Measurements from ENCODE around the gene MCF2L2. TPM values are rescaled to one million over a fixed set of nuclear protein-coding genes. Genes with fewer than 3 reads are reported as not detected.

Gene MCF2L2, protein sequence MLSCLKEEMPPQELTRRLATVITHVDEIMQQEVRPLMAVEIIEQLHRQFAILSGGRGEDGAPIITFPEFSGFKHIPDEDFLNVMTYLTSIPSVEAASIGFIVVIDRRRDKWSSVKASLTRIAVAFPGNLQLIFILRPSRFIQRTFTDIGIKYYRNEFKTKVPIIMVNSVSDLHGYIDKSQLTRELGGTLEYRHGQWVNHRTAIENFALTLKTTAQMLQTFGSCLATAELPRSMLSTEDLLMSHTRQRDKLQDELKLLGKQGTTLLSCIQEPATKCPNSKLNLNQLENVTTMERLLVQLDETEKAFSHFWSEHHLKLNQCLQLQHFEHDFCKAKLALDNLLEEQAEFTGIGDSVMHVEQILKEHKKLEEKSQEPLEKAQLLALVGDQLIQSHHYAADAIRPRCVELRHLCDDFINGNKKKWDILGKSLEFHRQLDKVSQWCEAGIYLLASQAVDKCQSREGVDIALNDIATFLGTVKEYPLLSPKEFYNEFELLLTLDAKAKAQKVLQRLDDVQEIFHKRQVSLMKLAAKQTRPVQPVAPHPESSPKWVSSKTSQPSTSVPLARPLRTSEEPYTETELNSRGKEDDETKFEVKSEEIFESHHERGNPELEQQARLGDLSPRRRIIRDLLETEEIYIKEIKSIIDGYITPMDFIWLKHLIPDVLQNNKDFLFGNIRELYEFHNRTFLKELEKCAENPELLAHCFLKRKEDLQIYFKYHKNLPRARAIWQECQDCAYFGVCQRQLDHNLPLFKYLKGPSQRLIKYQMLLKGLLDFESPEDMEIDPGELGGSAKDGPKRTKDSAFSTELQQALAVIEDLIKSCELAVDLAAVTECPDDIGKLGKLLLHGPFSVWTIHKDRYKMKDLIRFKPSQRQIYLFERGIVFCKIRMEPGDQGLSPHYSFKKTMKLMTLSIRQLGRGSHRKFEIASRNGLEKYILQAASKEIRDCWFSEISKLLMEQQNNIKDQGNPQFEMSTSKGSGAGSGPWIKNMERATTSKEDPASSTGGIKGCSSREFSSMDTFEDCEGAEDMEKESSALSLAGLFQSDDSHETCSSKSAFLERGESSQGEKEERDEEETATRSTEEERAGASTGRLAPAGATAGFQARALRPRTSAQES
- total RNA-seq, result 0.52 and 1.4 TPM in 2 replicates

DNA sequence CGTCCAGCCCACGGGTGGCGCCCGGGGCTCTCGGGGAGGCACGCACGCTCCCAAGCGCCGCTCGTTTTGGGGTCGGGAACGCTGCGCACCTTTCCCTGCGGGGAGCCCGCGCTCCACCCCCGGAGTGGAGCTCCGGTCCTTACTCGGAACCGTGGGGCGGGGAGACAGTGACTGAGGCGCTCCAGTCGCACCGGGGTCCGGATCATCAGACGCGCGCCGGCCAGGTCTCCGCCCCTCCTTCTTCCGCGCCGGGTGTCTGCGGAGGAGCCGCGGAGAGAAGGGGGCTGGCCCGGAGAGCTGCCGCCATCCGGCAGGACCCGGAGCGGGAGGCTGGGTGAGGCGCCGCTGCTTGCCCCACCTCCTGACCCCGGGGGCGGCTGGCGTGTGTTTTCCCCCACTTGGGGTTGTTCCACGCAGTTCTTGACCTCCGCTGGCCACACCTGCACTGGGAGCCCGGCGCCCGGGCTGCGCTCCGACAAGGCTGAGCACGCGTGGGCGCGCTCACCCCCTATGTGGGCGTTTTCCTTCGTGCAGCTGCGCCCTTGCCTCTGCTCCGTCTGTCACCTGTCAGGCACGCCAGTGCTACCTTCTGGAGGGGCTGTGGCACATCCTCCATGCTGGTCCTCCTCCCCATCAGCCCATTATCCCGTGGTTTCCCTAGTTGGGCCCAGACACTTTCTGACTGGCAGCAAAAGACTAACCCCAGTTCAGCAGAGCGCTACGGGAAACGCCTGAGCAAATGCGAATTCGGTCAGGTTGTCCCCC lies at the start of gene MCF2L2:
TSS of gene MCF2L2 (minus strand) at position 173 of the 765 bp plus-strand sequence. CDS start 642 bp downstream, outside the sequence.

DNA sequence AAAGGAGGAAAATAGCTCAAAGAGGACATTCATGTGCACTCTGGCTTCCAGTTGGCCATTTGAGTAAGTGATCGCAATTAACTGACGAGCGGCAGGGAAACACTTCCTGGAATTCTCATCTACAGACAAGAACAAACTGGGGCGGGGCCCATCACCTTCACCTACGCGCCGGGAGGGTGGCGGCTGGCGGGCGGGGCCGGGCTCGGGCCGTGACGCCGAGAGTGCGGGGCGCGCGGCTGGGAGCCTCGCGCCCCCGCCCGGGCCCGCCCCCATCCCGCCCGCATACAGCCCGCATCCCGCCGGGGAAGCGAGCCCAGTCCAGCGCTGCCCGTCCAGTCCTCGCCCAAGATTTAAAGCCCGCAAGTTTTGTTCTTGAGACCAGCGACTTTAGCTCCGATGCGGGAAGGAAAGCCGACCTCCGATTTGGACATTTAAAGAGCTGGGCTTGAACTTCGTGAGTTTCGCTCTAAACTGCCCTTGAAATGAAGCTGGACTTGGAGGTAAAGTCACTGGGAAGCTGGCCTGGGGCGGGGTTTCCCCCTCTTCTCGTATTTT lies 175.4 kb downstream of the MCF2L2 start, which contains the start of gene B3GNT5:
TSS of gene B3GNT5 (plus strand) at position 281 of the 555 bp plus-strand sequence. CDS start 16,546 bp downstream, outside the sequence.

Other genes with a start within 250 kb of the MCF2L2 start
- gene B3GNT5, start 175.4 kb downstream of the MCF2L2 start, total RNA-seq, result 20.4 and 32.1 TPM in 2 replicates
- gene KLHL6, start 127.1 kb upstream of the MCF2L2 start, total RNA-seq, result under 0.01 TPM in 1 of 2 replicates, not detected in the other
- gene KLHL24, start 207.0 kb upstream of the MCF2L2 start, total RNA-seq, result 20.2 and 80.7 TPM in 2 replicates

All from epithelial cell of alveolus of lung (primary cell).